Nephron progenitor cell (in vitro differentiated cells): ENCODE data around the gene ACVR1B.

ENCODE experiments used
- DNase-seq: peaks from one replicate; pipeline ENCODE4 v3.0.0; 2021
- H3K27ac Mint-ChIP-seq: 2 replicates; pipeline ENCODE4 v1.8.0; 2021; ENCODE audit warnings: mild to moderate bottlenecking, moderate library complexity, mixed read lengths
- H3K27me3 Mint-ChIP-seq: 2 replicates; pipeline ENCODE4 v1.8.0; 2021; ENCODE audit warnings: mild to moderate bottlenecking, low read depth, mixed read lengths; ENCODE audit not compliant: poor library complexity
- H3K36me3 Mint-ChIP-seq: 2 replicates; pipeline ENCODE4 v1.8.0; 2021; ENCODE audit warnings: low read depth, mixed read lengths
- H3K4me1 Mint-ChIP-seq: 2 replicates; pipeline ENCODE4 v1.8.0; 2021; ENCODE audit warnings: mixed read lengths
- H3K4me3 Mint-ChIP-seq: 2 replicates; pipeline ENCODE4 v1.8.0; 2021; ENCODE audit warnings: mild to moderate bottlenecking, moderate library complexity, mixed read lengths
- H3K9me3 Mint-ChIP-seq: 2 replicates; pipeline ENCODE4 v1.8.0; 2021; ENCODE audit warnings: mild to moderate bottlenecking, moderate library complexity, mixed read lengths
- TF ChIP-seq, protein P1 (sequence below): fragments of 200-600 bp; sonication (generic); IDR thresholded peaks from 2 replicates; pipeline ENCODE4 v1.5.0; 2021; ENCODE audit warnings: antibody characterized with exemption

Gene ACVR1B

DNA sequence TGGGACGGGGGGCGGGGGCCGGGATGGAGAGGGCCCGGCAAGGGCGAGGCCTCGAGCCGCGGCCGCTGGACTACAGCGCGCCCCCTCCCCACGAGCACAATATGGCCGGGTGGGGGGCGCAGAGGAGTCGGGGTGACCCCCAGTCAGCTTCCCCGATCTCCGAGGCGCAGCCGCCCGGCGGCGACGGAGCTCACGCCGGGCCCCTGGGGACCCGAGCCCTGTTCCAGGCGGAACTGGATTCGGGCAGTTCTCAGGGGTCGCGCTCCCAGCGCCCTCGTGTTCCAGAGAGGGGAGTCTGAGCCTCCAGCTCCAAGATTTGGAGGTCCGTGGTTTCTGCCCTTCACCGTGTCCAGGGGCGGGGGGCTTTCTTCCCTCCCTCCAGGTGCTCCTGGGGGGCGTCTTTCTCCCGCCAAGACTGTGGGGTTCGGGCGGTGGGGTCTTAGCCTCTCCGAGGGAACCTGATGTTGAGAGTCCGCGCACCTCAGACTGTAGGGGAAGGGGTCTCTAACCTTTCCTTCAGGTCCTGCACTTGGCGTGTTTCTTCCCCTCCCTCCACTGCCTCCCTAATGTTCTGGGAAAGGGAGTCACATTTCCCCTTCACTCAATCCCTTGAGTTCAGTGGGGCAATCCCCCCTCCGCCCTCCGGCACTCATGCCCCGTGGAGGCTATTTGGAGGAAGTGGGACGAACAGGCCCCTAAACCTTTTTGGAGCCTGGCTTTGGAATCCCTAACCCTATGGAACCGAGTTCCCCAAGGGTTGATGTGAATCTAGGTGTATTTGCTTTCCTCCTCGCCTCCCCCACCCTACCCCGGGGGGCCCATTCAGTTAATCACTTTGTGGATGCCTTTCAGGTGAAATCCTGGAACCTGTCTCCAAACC lies 584 bp downstream of the ACVR1B start:
- TF ChIP-seq, protein P1, sequence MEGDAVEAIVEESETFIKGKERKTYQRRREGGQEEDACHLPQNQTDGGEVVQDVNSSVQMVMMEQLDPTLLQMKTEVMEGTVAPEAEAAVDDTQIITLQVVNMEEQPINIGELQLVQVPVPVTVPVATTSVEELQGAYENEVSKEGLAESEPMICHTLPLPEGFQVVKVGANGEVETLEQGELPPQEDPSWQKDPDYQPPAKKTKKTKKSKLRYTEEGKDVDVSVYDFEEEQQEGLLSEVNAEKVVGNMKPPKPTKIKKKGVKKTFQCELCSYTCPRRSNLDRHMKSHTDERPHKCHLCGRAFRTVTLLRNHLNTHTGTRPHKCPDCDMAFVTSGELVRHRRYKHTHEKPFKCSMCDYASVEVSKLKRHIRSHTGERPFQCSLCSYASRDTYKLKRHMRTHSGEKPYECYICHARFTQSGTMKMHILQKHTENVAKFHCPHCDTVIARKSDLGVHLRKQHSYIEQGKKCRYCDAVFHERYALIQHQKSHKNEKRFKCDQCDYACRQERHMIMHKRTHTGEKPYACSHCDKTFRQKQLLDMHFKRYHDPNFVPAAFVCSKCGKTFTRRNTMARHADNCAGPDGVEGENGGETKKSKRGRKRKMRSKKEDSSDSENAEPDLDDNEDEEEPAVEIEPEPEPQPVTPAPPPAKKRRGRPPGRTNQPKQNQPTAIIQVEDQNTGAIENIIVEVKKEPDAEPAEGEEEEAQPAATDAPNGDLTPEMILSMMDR, result no peak
- Mint-ChIP-seq H3K27me3 (peaks cover 42% of the 10 kb centered on the region), H3K36me3 (peaks cover 14% of the 10 kb centered on the region), H3K4me1 (peaks cover 47% of the 10 kb centered on the region), H3K4me3 (peak overlapping the region; percentile 83), H3K9me3 (no peaks in the 10 kb centered on the region), H3K27ac (peak overlapping the region; percentile 17)
- DNase-seq, result peak; percentile 53

GRCh38 chr12:51953089-51953488 lies 1.6 kb downstream of the ACVR1B start:
- peaks cover 21% of the 10 kb centered on the region for H3K36me3 Mint-ChIP-seq
- peak overlapping the region; percentile 83 for H3K4me3 Mint-ChIP-seq
- peaks cover 47% of the 10 kb centered on the region for H3K4me1 Mint-ChIP-seq
- DNase-seq, result peak; percentile 17
- H3K27ac Mint-ChIP-seq, result no peak overlapping the region
- TF ChIP-seq, protein P1, result no peak
- peaks cover 32% of the 10 kb centered on the region for H3K27me3 Mint-ChIP-seq
- no peaks in the 10 kb centered on the region for H3K9me3 Mint-ChIP-seq

- Mint-ChIP-seq H3K36me3 (peaks cover 23% of the 10 kb centered on the region), H3K4me3 (peak overlapping the region; percentile 83), H3K9me3 (no peaks in the 10 kb centered on the region), H3K27ac (no peak overlapping the region), H3K27me3 (peaks cover 24% of the 10 kb centered on the region), H3K4me1 (peaks cover 47% of the 10 kb centered on the region)
- TF ChIP-seq, protein P1, result no peak
- DNase-seq, result no peak
Measured at GRCh38 chr12:51953864-51954263, 2.4 kb downstream of the ACVR1B start.

DNA sequence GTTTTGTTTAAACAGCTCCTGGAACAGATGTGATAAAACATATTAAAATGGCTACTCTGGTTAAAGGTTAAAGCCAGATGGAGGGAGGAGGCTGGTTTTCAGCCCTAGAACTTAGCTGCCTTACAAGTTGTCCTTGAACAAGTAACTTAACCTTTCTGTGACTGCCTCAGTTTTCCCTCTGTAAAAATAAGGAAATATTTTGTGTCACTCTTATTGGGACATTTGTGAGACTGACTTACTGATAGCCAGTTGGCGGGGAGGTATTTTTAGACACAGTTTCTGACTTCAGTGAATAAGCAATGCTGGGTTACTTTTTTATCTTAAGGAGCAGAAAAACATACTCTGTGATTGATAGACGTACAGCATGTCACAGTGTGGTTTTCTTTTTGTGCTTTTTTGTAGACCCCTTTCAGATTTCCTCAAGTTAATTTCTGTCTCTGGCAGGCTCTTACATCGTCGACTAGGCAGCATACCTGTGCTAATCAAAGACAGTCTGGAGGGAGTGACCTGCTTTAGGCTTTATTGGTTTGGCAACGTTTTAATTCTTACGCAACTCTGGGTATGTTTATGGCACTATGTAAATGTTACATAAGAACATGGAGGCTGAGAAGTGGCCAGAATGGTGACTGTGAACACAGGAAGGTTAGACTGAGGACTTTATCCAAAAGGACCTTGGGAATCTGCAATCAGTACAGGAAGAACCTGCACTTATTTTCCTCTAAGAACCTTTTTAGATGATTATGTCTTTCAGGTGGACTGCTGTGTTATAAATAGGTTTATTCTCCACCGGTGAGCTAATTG lies 3.3 kb downstream of the ACVR1B start:
- no peak for DNase-seq
- Mint-ChIP-seq H3K36me3 (peaks cover 31% of the 10 kb centered on the region), H3K9me3 (no peaks in the 10 kb centered on the region), H3K27ac (no peak overlapping the region), H3K4me3 (no peak overlapping the region), H3K27me3 (peaks cover 15% of the 10 kb centered on the region), H3K4me1 (peaks cover 49% of the 10 kb centered on the region)
- TF ChIP-seq, protein P1, result no peak

DNA sequence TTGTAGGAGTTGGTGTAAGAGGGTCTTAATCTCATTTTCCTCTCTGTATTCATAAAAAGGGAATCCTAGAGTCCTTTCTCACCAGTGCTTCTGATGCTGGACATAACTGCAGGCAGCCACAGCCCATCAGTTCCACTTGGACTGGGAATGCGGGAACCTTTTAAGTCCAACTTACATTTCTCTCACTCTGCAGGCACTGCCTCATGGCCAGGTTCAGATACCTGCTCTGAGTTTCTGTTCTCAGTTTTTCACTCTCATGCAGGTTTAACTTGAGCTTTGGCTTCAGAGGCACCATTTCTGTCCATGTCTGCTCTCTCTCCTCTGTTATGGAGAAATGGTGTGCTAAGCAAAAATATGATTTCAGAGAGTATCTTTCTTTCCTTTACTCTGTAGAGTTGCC lies 4.2 kb downstream of the ACVR1B start:
- H3K36me3 Mint-ChIP-seq, result peaks cover 39% of the 10 kb centered on the region
- H3K4me3 Mint-ChIP-seq, result no peak overlapping the region

More for the DNA sequence above, 4.2 kb downstream of the ACVR1B start:
- DNase-seq, result no peak
- peaks cover 6% of the 10 kb centered on the region for H3K27me3 Mint-ChIP-seq
- H3K9me3 Mint-ChIP-seq, result no peaks in the 10 kb centered on the region
- H3K27ac Mint-ChIP-seq, result no peak overlapping the region
- H3K4me1 Mint-ChIP-seq, result peaks cover 43% of the 10 kb centered on the region
- TF ChIP-seq, protein P1, result no peak
